Epithelial cell of esophagus (primary cell): ENCODE data around the gene KRT77.

ENCODE experiments used
- DNase-seq: peaks from one replicate; pipeline ENCODE4 v3.0.0; 2010; ENCODE audit warnings: low read depth
- H3K4me3 ChIP-seq: 2 replicates; pipeline ENCODE4 v1.5.1; 2011; ENCODE audit warnings: mild to moderate bottlenecking, low read length, control low read depth
- CTCF ChIP-seq: IDR thresholded peaks from 2 replicates; pipeline ENCODE4 v1.5.1; 2011; ENCODE audit warnings: low read depth, mild to moderate bottlenecking, low read length, control low read depth, inconsistent platforms; ENCODE audit not compliant: insufficient read depth; ENCODE audit errors: missing control alignments

Gene KRT77

DNA sequence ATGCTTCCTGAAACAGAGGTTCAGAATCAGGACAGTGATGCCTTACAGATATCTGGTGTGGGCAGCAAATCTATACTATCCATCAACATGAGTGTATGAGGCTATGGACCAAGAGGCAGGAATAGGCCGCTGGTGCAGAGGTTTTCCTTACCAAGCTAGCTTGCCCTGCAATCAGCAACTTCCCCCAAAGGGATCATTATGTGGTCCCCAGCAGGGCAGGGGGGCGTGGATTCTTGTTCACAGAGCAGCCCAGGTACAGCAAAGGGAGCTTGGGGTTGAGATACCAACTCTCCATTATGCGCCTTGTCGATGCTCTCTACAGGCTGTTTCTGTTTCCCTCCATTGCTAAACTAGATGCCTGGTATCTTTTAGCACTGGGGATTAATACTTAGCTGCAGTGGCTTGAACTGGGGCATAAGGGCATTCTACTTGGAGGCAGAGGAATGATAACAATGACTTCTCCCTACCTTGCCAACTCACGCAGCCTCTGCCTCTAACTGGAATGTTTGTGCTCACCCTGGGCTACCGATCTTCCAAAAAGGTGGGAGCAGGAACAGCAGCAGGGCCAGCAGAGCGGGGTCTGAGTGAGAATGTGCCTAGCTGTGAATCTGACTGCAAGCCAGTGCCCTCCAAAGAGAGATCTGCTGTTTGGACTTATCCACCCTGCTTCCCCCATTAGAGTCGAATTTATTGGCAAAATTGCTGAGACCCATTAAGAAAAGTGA lies 12.8 kb downstream of the KRT77 start:
- no peak overlapping the region for H3K4me3 ChIP-seq
- TF ChIP-seq CTCF: no peak
- DNase-seq: no peak

- no peak overlapping the region for H3K4me3 ChIP-seq
- TF ChIP-seq CTCF: no peak
- DNase-seq: no peak
Observed at GRCh38 chr12:52689936-52690335, 13.4 kb downstream of the KRT77 start.

DNA sequence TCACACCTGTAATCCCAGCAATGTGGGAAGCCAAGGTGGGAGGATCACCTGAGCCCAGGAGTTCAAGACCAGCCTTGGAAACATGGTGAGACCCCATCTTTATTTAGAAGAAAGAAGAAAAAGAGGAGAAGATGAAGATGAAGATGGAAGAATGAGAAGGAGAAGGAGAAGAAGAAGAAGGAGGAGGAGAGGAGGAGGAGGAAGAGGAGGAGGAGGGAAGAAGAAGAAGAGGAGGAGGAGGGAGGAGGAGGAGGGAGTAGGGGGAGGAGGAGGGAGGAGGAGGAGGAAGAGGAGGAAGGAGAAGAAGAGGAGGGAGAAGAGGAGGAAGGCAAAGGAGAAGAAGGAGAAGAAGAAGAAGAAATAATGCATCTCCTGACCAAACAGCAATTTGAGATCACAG lies 14.1 kb downstream of the KRT77 start:
- no peak overlapping the region for H3K4me3 ChIP-seq
- DNase-seq: no peak
- TF ChIP-seq CTCF: no peak

- no peak overlapping the region for H3K4me3 ChIP-seq
- no peak for TF ChIP-seq CTCF
- DNase-seq: no peak
Observed at GRCh38 chr12:52688481-52688880, 14.8 kb downstream of the KRT77 start.

GRCh38 chr12:52687497-52688385 lies 15.6 kb downstream of the KRT77 start:
- no peak for TF ChIP-seq CTCF
- DNase-seq: peak; percentile 88
- no peak overlapping the region for H3K4me3 ChIP-seq

DNA sequence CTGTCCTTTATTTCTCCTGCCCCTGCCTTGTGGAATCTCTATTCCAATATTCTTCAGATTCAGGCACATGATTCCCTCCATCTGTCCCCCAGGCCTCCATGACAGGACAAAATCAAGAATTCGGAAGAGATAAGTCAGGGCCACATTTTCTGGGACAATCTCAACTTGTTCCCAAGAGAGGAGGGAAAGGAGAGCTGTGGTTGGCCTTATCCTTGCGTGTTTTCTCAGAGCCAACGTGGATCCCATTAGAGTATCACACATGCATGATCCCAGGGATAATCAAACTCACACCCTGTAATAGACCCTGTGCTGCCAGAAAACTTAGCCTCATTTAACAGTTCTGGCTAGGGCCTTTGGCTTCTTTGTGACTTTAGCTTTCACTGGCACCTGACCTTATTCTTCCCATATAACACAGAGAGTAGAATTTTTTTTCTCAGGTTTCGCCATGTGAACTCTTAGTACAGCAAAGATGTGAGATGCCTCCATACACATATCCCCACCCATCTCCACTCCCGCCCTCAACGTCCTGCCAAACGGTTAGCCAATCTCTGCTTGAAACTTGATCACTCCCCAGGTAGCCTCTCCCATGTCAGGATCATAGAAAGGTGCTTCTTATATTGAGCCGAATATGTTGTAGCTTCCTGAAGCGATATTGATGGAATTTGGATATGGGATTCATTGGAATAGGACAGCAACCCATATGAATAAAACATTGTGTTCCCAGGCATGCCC lies 16.4 kb downstream of the KRT77 start:
- TF ChIP-seq CTCF: no peak
- DNase-seq: peak; percentile 39
- H3K4me3 ChIP-seq: no peak overlapping the region
